GM12872 (cell line): Measurements from ENCODE around the gene PROSER2.

Experiments
- CTCF ChIP-seq: IDR thresholded peaks from 3 replicates; pipeline ENCODE4 v1.5.1; 2011; ENCODE audit warnings: low read depth, mild to moderate bottlenecking, low read length, moderate library complexity; ENCODE audit not compliant: insufficient read depth

The PROSER2 gene

DNA sequence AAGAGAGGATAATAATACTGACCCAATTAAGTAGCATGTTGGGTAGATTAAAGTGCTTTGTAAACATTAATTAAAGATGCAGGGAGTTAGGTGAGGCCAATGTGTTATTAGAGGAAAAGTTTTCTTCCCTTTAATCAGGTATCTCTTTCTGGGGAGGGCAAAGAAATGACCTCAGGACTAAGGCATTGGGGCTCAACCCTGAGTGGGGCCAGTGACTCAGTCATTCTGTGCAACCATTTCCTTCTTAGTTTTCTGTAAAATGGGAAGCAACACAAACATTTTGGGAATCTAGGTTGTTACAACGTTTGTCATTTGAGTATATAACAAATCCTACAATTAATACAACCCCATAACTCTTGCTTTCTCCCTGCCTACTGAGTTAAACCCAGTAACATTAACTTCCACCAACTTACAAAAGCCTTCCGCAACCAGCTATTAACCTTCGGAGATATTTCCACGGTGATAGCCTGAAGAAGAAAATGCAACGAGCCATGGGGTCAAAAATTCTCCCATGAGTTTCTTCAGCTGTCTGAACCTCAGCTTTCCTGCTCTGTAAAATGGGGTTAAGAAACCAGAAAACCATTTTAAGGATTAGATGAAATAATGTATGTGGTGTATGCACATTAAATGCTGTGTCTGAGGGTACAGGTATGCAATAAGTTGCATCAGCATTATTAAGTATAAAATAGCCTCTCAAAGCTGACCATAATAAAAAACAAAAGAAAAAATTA, 965 bp upstream of the PROSER2 start:
- TF ChIP-seq CTCF, result no peak

GRCh38 chr10:11822809-11823121, 391 bp upstream of the PROSER2 start:
- TF ChIP-seq CTCF, result no peak

DNA sequence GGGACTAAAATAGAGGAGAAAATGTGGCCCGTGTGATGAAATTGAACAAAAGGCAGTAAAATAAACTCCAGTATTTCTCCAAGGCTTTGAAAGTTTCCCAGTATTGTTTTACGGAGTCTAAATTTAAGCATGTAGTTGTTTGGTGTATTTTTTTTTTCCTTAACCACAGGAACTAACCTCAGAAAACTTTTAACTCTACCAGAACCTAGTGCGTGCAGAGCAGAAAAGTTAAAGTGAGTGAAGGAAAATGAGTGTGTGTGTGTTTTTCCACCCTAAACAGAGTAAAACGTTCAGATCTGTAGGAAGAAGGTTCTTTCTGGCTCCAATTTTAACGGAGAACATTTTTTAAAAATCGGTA, 812 bp downstream of the PROSER2 start:
- no peak for TF ChIP-seq CTCF

DNA sequence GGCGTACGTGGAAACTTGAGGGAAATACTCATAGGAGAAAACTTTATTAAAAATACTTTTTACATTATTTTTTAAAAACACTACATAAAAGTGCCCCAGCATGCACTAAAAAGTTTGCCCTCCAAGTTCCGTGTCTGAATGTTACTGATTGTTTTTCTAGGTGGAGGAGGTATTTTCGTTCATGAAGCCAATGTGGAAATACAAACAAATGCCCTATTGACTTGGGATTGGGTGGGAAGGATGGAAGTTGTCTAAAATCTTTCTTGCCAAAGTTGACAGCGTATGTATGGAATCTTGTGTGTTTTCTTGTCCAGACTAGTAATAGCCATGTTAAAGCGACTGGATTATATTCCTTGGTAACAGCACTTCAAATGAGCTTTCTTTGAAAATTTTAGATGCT, 1.2 kb downstream of the PROSER2 start:
- no peak for TF ChIP-seq CTCF

GRCh38 chr10:11824825-11825224, 1.7 kb downstream of the PROSER2 start:
- no peak for TF ChIP-seq CTCF

DNA sequence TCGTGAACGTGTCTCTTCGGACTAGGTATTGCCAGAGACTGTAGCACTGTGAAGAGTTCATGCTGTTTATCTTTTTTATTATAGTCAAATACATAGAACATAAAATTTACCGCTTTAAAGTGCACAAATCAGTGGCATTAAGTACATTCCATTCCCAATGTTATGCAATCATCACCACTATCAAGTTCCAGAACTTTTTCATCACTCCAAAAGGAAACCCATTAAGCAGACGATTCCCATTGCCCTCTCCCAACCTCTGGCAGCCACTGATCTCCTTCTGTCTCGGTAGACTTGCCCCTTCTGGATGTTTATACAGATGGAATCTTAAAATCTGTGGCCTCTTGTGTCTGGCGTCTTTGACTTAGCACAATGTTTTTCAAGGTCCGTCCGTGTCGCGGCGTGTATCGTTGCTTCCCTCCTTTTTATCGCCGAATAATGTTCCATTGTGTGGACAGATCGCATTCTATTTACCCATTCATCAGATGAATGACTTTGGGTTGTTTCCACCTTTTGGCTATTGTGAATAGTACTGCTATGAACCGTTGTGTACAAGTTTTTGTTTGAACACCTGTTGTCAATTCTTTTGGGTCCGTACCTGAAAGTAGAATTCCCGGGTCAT, 2.7 kb downstream of the PROSER2 start:
- TF ChIP-seq CTCF, result no peak

DNA sequence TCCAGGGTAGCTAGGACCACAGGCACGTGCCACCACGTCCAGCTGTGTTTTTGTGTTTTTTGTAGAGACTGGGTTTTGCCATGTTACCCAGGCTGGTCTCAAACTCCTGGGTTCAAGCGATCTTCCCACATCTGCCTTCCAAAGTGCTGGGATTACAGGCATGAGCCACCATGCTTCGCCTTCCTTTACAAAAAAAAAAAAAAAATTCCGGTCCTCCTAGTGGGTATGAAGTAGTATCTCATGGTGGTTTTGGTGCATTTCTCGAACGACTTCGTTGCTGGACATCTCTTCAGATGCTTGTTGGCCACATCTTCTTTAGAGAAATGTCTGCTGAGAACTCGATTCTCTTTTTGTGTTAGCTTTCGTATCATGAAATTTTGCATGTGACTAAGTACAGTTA, 3.9 kb downstream of the PROSER2 start:
- TF ChIP-seq CTCF, result no peak
